HepG2 (cell line): Measurements from ENCODE around the gene TP53I3. TPM values are rescaled to one million over a fixed set of nuclear protein-coding genes. Genes with fewer than 3 reads are reported as not detected.

Experiments
- CCAR2 ChIP-seq: fragments of 200-400 bp; formaldehyde crosslinking; optimal IDR thresholded peaks from 2 replicates; pipeline ENCODE3; 2018; ENCODE audit warnings: low read depth, mild to moderate bottlenecking, low read length, moderate library complexity
- HDAC6 ChIP-seq: fragments of 200-600 bp; sonication (generic); IDR thresholded peaks from 2 replicates; pipeline ENCODE4 v1.7.0; 2017; ENCODE audit warnings: mild to moderate bottlenecking, antibody characterized with exemption, low read length, low read depth
- JUN ChIP-seq: sonication (generic); formaldehyde crosslinking; IDR thresholded peaks from 2 replicates; pipeline ENCODE4 v1.4.0; 2020; ENCODE audit warnings: mild to moderate bottlenecking, missing genetic modification reagents
- KDM6A ChIP-seq: IDR thresholded peaks from 2 replicates; pipeline ENCODE4 v1.6.1; 2016; ENCODE audit warnings: low read depth
- MYNN ChIP-seq: sonication (generic); formaldehyde crosslinking; IDR thresholded peaks from 2 replicates; pipeline ENCODE4 v1.4.0; 2020; ENCODE audit warnings: mild to moderate bottlenecking, low read depth, missing genetic modification reagents
- RCOR2 ChIP-seq: IDR thresholded peaks from 2 replicates; pipeline ENCODE4 v1.6.1; 2016; ENCODE audit warnings: missing biosample characterization, missing genetic modification reagents
- SAFB2 ChIP-seq: sonication (generic); formaldehyde crosslinking; IDR thresholded peaks from 2 replicates; pipeline ENCODE4 v1.5.1; 2020; ENCODE audit warnings: missing genetic modification reagents, low read depth, mild to moderate bottlenecking, borderline replicate concordance
- SALL1 ChIP-seq: sonication (generic); formaldehyde crosslinking; IDR thresholded peaks from 2 replicates; pipeline ENCODE4 v1.8.0; 2022; ENCODE audit warnings: mild to moderate bottlenecking, missing genetic modification reagents
- TBL1XR1 ChIP-seq: fragments of 150-350 bp; IDR thresholded peaks from 2 replicates; pipeline ENCODE4 v1.6.1; 2014; ENCODE audit warnings: borderline replicate concordance, low read length; ENCODE audit not compliant: partially characterized antibody
- ZNF564 ChIP-seq: sonication (generic); formaldehyde crosslinking; IDR thresholded peaks from 2 replicates; pipeline ENCODE4 v1.8.1; 2023; ENCODE audit warnings: mild to moderate bottlenecking, missing genetic modification reagents
- ZNF589 ChIP-seq: sonication (generic); formaldehyde crosslinking; conservative IDR thresholded peaks from 2 replicates; pipeline ENCODE4 v1.8.0; 2022; ENCODE audit warnings: mild to moderate bottlenecking, moderate library complexity, missing genetic modification reagents
- ZNF652 ChIP-seq: IDR thresholded peaks from 2 replicates; pipeline ENCODE4 v1.6.1; 2016; ENCODE audit warnings: low read depth, borderline replicate concordance
- polyA plus RNA-seq, 8 experiments: library from polyadenylated mRNA; depleted of rRNA in 3 of 8; stranded (reverse) in 7 of 8; unstranded in 1 of 8; fragments of >200 nt; fragmentation: Illumina TruSeq in 4 of 8; extraction: Trizol in 4 of 8; gene quantifications; 2 replicates each; pipeline versions ENCODE4 v1.2.1 to v1.2.3, GENCODE V29; 2011 to 2016; ENCODE audit warnings: low read depth in 4 of 8, missing spikeins in 1 of 8, mixed read lengths in 1 of 8; ENCODE audit not compliant: insufficient read depth in 1 of 8
- total RNA-seq, 5 experiments: library from RNA; depleted of rRNA; stranded (reverse); fragments of >200 nt; fragmentation: Illumina TruSeq; extraction: Trizol; gene quantifications; 2 replicates each; pipeline ENCODE4 v1.2.3, GENCODE V29; 2016; ENCODE audit warnings: low read depth in 1 of 5
- TF ChIP-seq, protein P1 (sequence below): sonication (generic); formaldehyde crosslinking; IDR thresholded peaks from 2 replicates; pipeline ENCODE4 v1.5.0; 2020; ENCODE audit warnings: missing genetic modification reagents
- TF ChIP-seq, protein P2 (sequence below): sonication (generic); formaldehyde crosslinking; IDR thresholded peaks from 2 replicates; pipeline ENCODE4 v1.4.0; 2020; ENCODE audit warnings: low read depth, mild to moderate bottlenecking, missing genetic modification reagents
- TF ChIP-seq, protein P3 (sequence below): sonication (generic); formaldehyde crosslinking; IDR thresholded peaks from 2 replicates; pipeline ENCODE4 v1.5.1; 2020; ENCODE audit warnings: mild to moderate bottlenecking, missing genetic modification reagents, moderate library complexity
- TF ChIP-seq, protein P4 (sequence below): IDR thresholded peaks from 2 replicates; pipeline ENCODE4 v1.6.1; 2016; ENCODE audit warnings: missing compliant biosample characterization, missing genetic modification reagents, borderline replicate concordance
- TF ChIP-seq, protein P5 (sequence below): sonication (generic); formaldehyde crosslinking; IDR thresholded peaks from 2 replicates; pipeline ENCODE4 v1.4.0; 2020; ENCODE audit warnings: missing genetic modification reagents
- TF ChIP-seq, protein P6 (sequence below): sonication (generic); formaldehyde crosslinking; IDR thresholded peaks from 2 replicates; pipeline ENCODE4 v1.5.1; 2020; ENCODE audit warnings: missing genetic modification reagents, mild to moderate bottlenecking, borderline replicate concordance

The TP53I3 gene
- total and polyA plus RNA-seq, 2 of the 13 experiments (the other 11 are each of a cell fraction or from before 2014, with no cell fraction given) = 25.0 to 44.1 TPM

DNA sequence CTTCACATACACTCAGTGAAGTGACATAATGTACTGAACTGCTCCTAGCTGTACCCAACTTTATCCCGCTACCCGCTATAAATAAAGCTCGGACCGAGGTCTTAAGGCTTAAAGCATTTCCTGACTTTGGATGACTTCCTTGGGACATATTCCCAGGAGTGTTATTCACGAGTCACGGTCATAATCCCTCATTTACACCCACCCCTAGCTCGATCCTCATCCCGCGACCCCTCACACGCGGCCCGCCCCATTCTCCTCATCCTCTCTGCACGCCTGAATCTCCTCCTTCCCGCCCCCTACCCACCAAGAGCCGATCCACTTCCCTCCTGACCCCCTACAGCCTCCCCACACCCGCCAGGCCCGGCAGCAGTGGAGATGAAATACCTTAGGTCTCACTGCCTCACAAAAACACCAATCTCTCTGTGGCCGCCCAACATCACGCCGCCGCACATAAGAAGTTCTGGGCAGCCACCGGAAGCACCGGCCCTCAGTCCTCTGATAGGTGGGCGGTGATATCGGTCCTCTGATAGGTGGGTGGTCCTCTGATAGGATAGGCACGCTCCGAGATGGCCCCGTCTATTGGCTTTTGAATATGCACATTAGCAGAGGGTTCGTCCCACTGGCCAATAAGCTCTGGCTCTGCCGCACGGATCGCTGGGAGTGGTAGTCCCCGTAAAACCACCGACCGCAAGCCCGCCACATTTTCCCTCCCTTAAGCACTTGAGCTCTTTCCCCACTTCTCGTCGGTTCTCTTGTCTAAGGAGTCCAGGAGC is 37.5 kb downstream of the TP53I3 start, which contains the start of gene WDCP (continued):
- TF ChIP-seq KDM6A (CRISPR knock-in tag) (no peak), JUN (CRISPR knock-in tag) (no peak), ZNF589 (CRISPR knock-in tag) (peak; percentile 55; the same call in 1 of the 2 replicates), ZNF564 (CRISPR knock-in tag) (no peak), RCOR2 (CRISPR knock-in tag) (no peak; the same call in 1 of the 2 replicates), HDAC6 (no peak), ZNF652 (CRISPR knock-in tag) (no peak), CCAR2 (no peak), SAFB2 (CRISPR knock-in tag) (peak; percentile 24; the same call in 1 of the 2 replicates), SALL1 (CRISPR knock-in tag) (peak; percentile 73), MYNN (CRISPR knock-in tag) (no peak), TBL1XR1 (peak; percentile 56)
- TF ChIP-seq, protein P1, sequence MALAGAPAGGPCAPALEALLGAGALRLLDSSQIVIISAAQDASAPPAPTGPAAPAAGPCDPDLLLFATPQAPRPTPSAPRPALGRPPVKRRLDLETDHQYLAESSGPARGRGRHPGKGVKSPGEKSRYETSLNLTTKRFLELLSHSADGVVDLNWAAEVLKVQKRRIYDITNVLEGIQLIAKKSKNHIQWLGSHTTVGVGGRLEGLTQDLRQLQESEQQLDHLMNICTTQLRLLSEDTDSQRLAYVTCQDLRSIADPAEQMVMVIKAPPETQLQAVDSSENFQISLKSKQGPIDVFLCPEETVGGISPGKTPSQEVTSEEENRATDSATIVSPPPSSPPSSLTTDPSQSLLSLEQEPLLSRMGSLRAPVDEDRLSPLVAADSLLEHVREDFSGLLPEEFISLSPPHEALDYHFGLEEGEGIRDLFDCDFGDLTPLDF (CRISPR knock-in tag) = peak; percentile 81; the same call in 1 of the 2 replicates
- TF ChIP-seq, protein P2, sequence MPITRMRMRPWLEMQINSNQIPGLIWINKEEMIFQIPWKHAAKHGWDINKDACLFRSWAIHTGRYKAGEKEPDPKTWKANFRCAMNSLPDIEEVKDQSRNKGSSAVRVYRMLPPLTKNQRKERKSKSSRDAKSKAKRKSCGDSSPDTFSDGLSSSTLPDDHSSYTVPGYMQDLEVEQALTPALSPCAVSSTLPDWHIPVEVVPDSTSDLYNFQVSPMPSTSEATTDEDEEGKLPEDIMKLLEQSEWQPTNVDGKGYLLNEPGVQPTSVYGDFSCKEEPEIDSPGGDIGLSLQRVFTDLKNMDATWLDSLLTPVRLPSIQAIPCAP (CRISPR knock-in tag) = no peak
- TF ChIP-seq, protein P3, sequence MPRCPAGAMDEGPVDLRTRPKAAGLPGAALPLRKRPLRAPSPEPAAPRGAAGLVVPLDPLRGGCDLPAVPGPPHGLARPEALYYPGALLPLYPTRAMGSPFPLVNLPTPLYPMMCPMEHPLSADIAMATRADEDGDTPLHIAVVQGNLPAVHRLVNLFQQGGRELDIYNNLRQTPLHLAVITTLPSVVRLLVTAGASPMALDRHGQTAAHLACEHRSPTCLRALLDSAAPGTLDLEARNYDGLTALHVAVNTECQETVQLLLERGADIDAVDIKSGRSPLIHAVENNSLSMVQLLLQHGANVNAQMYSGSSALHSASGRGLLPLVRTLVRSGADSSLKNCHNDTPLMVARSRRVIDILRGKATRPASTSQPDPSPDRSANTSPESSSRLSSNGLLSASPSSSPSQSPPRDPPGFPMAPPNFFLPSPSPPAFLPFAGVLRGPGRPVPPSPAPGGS = peak; percentile 37; the same call in 1 of the 2 replicates
- TF ChIP-seq, protein P4, sequence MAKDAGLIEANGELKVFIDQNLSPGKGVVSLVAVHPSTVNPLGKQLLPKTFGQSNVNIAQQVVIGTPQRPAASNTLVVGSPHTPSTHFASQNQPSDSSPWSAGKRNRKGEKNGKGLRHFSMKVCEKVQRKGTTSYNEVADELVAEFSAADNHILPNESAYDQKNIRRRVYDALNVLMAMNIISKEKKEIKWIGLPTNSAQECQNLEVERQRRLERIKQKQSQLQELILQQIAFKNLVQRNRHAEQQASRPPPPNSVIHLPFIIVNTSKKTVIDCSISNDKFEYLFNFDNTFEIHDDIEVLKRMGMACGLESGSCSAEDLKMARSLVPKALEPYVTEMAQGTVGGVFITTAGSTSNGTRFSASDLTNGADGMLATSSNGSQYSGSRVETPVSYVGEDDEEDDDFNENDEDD (CRISPR knock-in tag) = peak; percentile 88
- TF ChIP-seq, protein P5, sequence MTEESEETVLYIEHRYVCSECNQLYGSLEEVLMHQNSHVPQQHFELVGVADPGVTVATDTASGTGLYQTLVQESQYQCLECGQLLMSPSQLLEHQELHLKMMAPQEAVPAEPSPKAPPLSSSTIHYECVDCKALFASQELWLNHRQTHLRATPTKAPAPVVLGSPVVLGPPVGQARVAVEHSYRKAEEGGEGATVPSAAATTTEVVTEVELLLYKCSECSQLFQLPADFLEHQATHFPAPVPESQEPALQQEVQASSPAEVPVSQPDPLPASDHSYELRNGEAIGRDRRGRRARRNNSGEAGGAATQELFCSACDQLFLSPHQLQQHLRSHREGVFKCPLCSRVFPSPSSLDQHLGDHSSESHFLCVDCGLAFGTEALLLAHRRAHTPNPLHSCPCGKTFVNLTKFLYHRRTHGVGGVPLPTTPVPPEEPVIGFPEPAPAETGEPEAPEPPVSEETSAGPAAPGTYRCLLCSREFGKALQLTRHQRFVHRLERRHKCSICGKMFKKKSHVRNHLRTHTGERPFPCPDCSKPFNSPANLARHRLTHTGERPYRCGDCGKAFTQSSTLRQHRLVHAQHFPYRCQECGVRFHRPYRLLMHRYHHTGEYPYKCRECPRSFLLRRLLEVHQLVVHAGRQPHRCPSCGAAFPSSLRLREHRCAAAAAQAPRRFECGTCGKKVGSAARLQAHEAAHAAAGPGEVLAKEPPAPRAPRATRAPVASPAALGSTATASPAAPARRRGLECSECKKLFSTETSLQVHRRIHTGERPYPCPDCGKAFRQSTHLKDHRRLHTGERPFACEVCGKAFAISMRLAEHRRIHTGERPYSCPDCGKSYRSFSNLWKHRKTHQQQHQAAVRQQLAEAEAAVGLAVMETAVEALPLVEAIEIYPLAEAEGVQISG (CRISPR knock-in tag) = peak; percentile 86
- TF ChIP-seq, protein P6, sequence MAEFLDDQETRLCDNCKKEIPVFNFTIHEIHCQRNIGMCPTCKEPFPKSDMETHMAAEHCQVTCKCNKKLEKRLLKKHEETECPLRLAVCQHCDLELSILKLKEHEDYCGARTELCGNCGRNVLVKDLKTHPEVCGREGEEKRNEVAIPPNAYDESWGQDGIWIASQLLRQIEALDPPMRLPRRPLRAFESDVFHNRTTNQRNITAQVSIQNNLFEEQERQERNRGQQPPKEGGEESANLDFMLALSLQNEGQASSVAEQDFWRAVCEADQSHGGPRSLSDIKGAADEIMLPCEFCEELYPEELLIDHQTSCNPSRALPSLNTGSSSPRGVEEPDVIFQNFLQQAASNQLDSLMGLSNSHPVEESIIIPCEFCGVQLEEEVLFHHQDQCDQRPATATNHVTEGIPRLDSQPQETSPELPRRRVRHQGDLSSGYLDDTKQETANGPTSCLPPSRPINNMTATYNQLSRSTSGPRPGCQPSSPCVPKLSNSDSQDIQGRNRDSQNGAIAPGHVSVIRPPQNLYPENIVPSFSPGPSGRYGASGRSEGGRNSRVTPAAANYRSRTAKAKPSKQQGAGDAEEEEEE (CRISPR knock-in tag) = no peak
